Right ventricle myocardium inferior (tissue), 1 donor: Measurements from ENCODE around the gene DDX50. TPM values are rescaled to one million over a fixed set of nuclear protein-coding genes. Genes with fewer than 3 reads are reported as not detected.
"Not testable (repeated sequence)": the region's sequence is repeated elsewhere in the genome, so short reads cannot be mapped to it uniquely, and the experiment has no call there.

Source experiments
- ATAC-seq: fragments of 200-7000 bp; cut with Tn5 transposase; one replicate; pipeline ENCODE4 v1.9.1; 2020; ENCODE audit warnings: mild to moderate bottlenecking, moderate library complexity
- DNase-seq: peaks from one replicate; pipeline ENCODE4 v3.0.0; 2021; ENCODE audit errors: missing footprints
- intact Hi-C: fragments of 100-400 bp; cut with DNase I; formaldehyde crosslinking; loops from one replicate; pipeline ENCODE4 v1.11.0; 2022
- total RNA-seq: library from RNA; stranded (reverse); fragmentation: NEBNext Ultra II Directional; extraction: Animal tissue kit (Norgen Biotek cat#: 25700); gene quantifications from one replicate; pipeline ENCODE4 v1.2.1, GENCODE V29; 2021
- donor health status: DM: no; HTN: yes; CAD: no; lungs with severe emphysema.

The DDX50 gene
- total RNA-seq, 1 donor from 2014 or later, result 21.5 TPM

GRCh38 chr10:68959695-68960527, 58.8 kb downstream of the DDX50 start:
- DNase-seq (no peak), ATAC-seq (no peak)
- intact Hi-C loops, result no loop called here

GRCh38 chr10:68963151-68963550, 62.0 kb downstream of the DDX50 start:
- ATAC-seq, result no peak
- no peak for DNase-seq
- intact Hi-C loops, result no loop called here

- ATAC-seq (no peak), DNase-seq (no peak)
- intact Hi-C loops, result no loop called here
These were observed 72.9 kb downstream of the DDX50 start for GRCh38 chr10:68973975-68974374.

DNA sequence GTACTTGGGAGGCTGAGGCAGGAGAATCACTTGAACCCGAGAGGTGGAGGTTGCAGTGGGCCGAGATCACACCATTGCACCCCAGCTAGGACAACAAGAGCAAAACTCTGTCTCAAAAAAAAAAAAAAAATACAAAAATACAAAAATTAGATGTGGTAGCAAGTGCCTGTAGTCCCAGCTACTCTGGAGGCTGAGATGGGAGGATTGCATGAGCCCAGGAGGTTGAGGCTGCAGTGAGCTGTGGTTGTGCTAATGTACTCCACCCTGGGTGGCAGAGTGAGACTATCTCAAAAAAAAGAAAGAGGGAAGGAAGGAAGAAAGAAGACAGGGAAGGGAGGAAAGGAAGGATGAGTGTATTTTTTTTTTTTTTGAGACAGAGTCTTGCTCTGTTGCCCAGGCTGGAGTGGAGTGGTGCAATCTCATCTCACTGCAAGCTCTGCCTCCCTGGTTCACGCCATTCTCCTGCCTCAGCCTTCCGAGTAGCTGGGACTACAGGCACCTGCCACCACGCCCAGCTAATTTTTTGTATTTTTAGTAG, 74.9 kb downstream of the DDX50 start:
- intact Hi-C loops, ATAC-seq, DNase-seq: not testable (repeated sequence)

- intact Hi-C loops, ATAC-seq, DNase-seq: not testable (repeated sequence)
These were observed 78.6 kb downstream of the DDX50 start for GRCh38 chr10:68979738-68980137.

GRCh38 chr10:68981074-68981473, 80.0 kb downstream of the DDX50 start:
- ATAC-seq, result no peak
- intact Hi-C loops, result no loop called here
- no peak for DNase-seq

GRCh38 chr10:68982389-68982788, 81.3 kb downstream of the DDX50 start:
- intact Hi-C loops, result no loop called here
- DNase-seq (no peak), ATAC-seq (no peak)

DNA sequence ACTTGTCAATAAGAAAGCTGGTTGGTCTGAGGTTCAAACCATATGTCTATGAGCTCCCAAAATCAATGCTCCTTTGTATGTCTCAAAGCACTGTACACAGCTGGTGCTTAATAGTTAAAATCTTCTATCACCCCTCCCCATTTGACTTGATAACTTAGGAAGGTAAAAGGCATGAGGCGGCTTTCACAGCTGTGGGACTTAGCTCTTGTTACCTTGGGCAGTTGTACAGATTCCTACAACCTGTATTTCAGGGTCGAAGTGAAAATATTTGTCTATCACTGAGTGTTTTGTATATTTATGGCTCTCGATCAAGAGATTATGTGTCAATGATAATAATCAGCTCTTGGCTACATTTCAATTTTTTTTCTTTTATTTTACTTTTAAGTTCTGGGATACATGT, 86.5 kb downstream of the DDX50 start:
- DNase-seq (no peak), ATAC-seq (no peak)
- intact Hi-C loops, result loop anchor here (5.0 kb wide), 1 partner anchor 105 kb away; no protein-coding TSS in a partner anchor

- ATAC-seq (peak; percentile 96), DNase-seq (peak; percentile 96)
- intact Hi-C loops, result loop anchor here (5.0 kb wide), 1 partner anchor 104 kb away; no protein-coding TSS in a partner anchor
These were observed 87.6 kb downstream of the DDX50 start, which contains the start of gene KIFBP for GRCh38 chr10:68988530-68989316. Gene KIFBP, plus strand, starts transcription at chr10:68988803. Its CDS starts 30 bp downstream, at chr10:68988833.

GRCh38 chr10:68989317-68989990, 88.3 kb downstream of the DDX50 start:
- ATAC-seq (peak; percentile 6), DNase-seq (no peak)
- intact Hi-C loops, result loop anchor here (5.0 kb wide), 1 partner anchor 103 kb away; no protein-coding TSS in a partner anchor

- no peak for DNase-seq
- peak; percentile 19 for ATAC-seq
- intact Hi-C loops, result no loop called here
These were observed 91.7 kb downstream of the DDX50 start for GRCh38 chr10:68992636-68993440.

Other genes starting within 250 kb of the DDX50 start
- gene CCAR1, start 180.1 kb upstream of the DDX50 start, total RNA-seq, result 32.0 TPM
- gene STOX1, start 73.8 kb upstream of the DDX50 start, total RNA-seq, result 0.41 TPM
- 19.6 TPM for gene DDX21, start 54.9 kb downstream of the DDX50 start, total RNA-seq
- gene KIFBP, start 87.5 kb downstream of the DDX50 start, total RNA-seq, result 52.2 TPM
- 50.2 TPM for gene SRGN, start 186.8 kb downstream of the DDX50 start, total RNA-seq
- gene VPS26A, start 222.9 kb downstream of the DDX50 start, total RNA-seq, result 32.5 TPM